CD4-positive, alpha-beta T cell (primary cell): ENCODE data around the gene CRTC1. TPM values are rescaled to one million over a fixed set of nuclear protein-coding genes. Genes with fewer than 3 reads are reported as not detected.

ENCODE experiments used
- ATAC-seq: fragments of 200-7000 bp; cut with Tn5 transposase; one replicate; pipeline ENCODE4 v1.10.0; 2022; ENCODE audit warnings: mild to moderate bottlenecking; ENCODE audit not compliant: poor library complexity
- CTCF ChIA-PET: fragments of 350-600 bp; sonication (Branson Sonifier 250); formaldehyde crosslinking; loops from one replicate; lab custom pipeline; 2021; ENCODE audit warnings: antibody characterized with exemption, inconsistent platforms; lab: Charles Lee
- POLR2A ChIA-PET: fragments of 350-600 bp; sonication (Branson Sonifier 250); formaldehyde crosslinking; loops from one replicate; lab custom pipeline; 2021; ENCODE audit warnings: antibody characterized with exemption, inconsistent platforms; lab: Charles Lee
- DNase-seq, 14 experiments: peaks; one replicate each; pipeline ENCODE4 v3.0.0-alpha.2; 2013 to 2020; ENCODE audit warnings: mixed read lengths in 2 of 14
- H3K27ac ChIP-seq, 2 donors: one replicate each; pipeline versions ENCODE4 v1.5.1 to v1.7.0; 2013; ENCODE audit warnings: low read length in 2 of 2, low read depth in 1 of 2, mild to moderate bottlenecking in 1 of 2
- H3K27me3 ChIP-seq, 2 experiments: 1 replicate in 1 of 2; 2 replicates in 1 of 2; pipeline versions ENCODE4 v1.6.1 to v1.7.0; 2013; ENCODE audit warnings: low read length in 2 of 2, control low read depth in 1 of 2, mild to moderate bottlenecking in 1 of 2, moderate library complexity in 1 of 2; ENCODE audit not compliant: insufficient read depth in 2 of 2, control insufficient read depth in 1 of 2
- H3K36me3 ChIP-seq: one replicate; pipeline ENCODE4 v1.6.1; 2013; ENCODE audit warnings: low read length, control low read depth; ENCODE audit not compliant: insufficient read depth
- H3K4me1 ChIP-seq: one replicate; pipeline ENCODE4 v1.6.1; 2013; ENCODE audit warnings: low read length, control low read depth; ENCODE audit not compliant: insufficient read depth
- H3K4me3 ChIP-seq: one replicate; pipeline ENCODE4 v1.5.1; 2013; ENCODE audit warnings: mild to moderate bottlenecking, low read length, moderate library complexity
- H3K9me3 ChIP-seq, 2 experiments: 1 replicate in 1 of 2; 2 replicates in 1 of 2; pipeline versions ENCODE4 v1.6.1 to v1.7.0; 2013; ENCODE audit warnings: low read length in 2 of 2, mild to moderate bottlenecking in 2 of 2, control low read depth in 1 of 2, moderate library complexity in 1 of 2; ENCODE audit not compliant: control insufficient read depth in 1 of 2, insufficient read depth in 1 of 2
- H3K27ac Mint-ChIP-seq: one replicate; pipeline ENCODE4 v1.8.0; 2020; ENCODE audit warnings: mixed read lengths
- H3K27me3 Mint-ChIP-seq: one replicate; pipeline ENCODE4 v1.8.0; 2021; ENCODE audit warnings: mixed read lengths
- H3K36me3 Mint-ChIP-seq: one replicate; pipeline ENCODE4 v1.8.0; 2021; ENCODE audit warnings: low read depth, mixed read lengths
- H3K4me1 Mint-ChIP-seq: one replicate; pipeline ENCODE4 v1.8.0; 2021; ENCODE audit warnings: low read depth, mixed read lengths
- H3K4me3 Mint-ChIP-seq: one replicate; pipeline ENCODE4 v1.8.0; 2020; ENCODE audit warnings: mild to moderate bottlenecking, mixed read lengths
- H3K9me3 Mint-ChIP-seq: one replicate; pipeline ENCODE4 v1.8.0; 2020; ENCODE audit warnings: mixed read lengths
- intact Hi-C, 2 experiments: fragments of 100-400 bp; cut with DNase I in 1 of 2; cut with micrococcal nuclease in 1 of 2; formaldehyde crosslinking; loops; one replicate each; pipeline versions ENCODE4 v1.15.1 to v1.9.0; 2023 to 2025; cut with DNase I, micrococcal nuclease
- total RNA-seq, 174 experiments: library from RNA in 2 of 174; stranded (reverse) in 2 of 174; gene quantifications; one replicate each; pipeline ENCODE4 v1.2.3 and lab custom pipeline; 2021 to 2026
- TF ChIP-seq, protein P1 (sequence below): fragments of 200-600 bp; IDR thresholded peaks from one replicate; pipeline ENCODE4 v1.8.0; 2022; ENCODE audit warnings: antibody characterized with exemption, mild to moderate bottlenecking

CRTC1 gene
- total RNA-seq, 2 experiments from 2014 or later: 11.8 to 12.2 TPM

DNA sequence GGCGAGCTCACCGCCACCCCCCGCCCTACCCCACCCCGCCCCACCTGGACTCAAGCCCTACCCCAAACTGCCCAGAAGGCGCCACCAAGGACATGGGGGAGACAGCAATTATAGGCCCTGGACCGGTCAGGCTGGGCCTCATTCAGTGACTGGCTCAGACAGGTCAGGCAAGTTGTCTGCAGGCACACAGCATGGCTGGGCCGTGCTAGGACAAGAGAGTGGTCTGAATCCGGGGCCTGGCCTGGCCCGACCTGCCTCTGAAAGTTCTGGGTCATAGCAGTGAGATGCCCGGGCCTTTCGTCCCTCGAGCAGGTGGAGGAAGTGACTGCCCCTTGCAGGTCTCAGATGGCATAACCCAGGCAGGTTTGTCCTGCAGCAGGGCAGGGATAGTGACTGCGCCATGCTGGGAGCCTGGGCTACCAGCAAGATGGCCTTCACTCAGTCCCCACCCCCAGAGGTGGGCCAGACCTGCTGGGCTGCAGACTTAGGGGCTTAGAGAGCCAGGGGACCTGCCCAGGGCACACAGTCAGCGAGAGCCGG is 86.6 kb downstream of the CRTC1 start:
- ATAC-seq (no peak), DNase-seq (no peak)
- H3K36me3 Mint-ChIP-seq: peaks cover 4% of the 10 kb centered on the region
- H3K27me3 Mint-ChIP-seq: no peaks in the 10 kb centered on the region
- Histone ChIP-seq H3K9me3 (peaks cover 0 to under 1% of the 10 kb centered on the region in 2 experiments), H3K27me3 (no peaks in the 10 kb centered on the region), H3K27ac (no peak overlapping the region), H3K36me3 (peaks cover 2% of the 10 kb centered on the region), H3K4me1 (no peaks in the 10 kb centered on the region), H3K4me3 (no peak overlapping the region)
- intact Hi-C loops: no loop called here
- no peak overlapping the region for H3K4me3 Mint-ChIP-seq
- no peaks in the 10 kb centered on the region for H3K9me3 Mint-ChIP-seq
- TF ChIP-seq, protein P1, sequence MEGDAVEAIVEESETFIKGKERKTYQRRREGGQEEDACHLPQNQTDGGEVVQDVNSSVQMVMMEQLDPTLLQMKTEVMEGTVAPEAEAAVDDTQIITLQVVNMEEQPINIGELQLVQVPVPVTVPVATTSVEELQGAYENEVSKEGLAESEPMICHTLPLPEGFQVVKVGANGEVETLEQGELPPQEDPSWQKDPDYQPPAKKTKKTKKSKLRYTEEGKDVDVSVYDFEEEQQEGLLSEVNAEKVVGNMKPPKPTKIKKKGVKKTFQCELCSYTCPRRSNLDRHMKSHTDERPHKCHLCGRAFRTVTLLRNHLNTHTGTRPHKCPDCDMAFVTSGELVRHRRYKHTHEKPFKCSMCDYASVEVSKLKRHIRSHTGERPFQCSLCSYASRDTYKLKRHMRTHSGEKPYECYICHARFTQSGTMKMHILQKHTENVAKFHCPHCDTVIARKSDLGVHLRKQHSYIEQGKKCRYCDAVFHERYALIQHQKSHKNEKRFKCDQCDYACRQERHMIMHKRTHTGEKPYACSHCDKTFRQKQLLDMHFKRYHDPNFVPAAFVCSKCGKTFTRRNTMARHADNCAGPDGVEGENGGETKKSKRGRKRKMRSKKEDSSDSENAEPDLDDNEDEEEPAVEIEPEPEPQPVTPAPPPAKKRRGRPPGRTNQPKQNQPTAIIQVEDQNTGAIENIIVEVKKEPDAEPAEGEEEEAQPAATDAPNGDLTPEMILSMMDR: no peak
- POLR2A ChIA-PET: no interaction called here
- CTCF ChIA-PET: no interaction called here
- no peaks in the 10 kb centered on the region for H3K4me1 Mint-ChIP-seq
- no peak overlapping the region for H3K27ac Mint-ChIP-seq

DNA sequence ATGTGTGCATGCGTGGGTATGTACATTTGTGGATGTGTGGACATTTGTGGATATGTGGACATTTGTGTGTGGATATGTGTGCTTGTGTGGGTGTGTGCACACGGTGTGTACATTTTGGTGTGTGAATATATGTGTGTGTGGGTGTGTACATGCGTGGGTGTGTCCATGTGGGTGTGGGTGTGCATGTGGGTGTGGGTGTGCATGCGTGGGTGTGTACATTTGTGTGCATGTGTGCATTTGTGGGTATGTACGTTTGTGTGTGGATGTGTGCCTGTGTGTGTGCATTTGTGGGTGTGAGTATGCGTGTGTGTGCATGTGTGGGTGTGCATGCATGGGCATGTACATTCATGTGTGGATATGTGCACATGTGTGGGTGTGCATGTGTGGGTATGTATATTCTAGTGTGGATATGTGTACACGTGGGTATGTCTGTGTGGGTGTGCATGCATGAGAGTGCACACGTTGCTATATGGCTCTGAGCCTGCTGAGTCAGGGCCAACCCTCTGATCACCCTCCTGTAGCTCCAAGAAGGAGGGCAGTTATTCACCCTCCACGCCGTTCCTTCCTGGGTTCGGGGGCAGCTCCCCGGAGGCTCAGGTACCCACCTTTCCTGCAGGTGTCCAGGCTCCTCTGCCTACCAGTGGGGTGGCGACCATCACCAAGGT is 87.3 kb downstream of the CRTC1 start:
- intact Hi-C loops: no loop called here

DNA sequence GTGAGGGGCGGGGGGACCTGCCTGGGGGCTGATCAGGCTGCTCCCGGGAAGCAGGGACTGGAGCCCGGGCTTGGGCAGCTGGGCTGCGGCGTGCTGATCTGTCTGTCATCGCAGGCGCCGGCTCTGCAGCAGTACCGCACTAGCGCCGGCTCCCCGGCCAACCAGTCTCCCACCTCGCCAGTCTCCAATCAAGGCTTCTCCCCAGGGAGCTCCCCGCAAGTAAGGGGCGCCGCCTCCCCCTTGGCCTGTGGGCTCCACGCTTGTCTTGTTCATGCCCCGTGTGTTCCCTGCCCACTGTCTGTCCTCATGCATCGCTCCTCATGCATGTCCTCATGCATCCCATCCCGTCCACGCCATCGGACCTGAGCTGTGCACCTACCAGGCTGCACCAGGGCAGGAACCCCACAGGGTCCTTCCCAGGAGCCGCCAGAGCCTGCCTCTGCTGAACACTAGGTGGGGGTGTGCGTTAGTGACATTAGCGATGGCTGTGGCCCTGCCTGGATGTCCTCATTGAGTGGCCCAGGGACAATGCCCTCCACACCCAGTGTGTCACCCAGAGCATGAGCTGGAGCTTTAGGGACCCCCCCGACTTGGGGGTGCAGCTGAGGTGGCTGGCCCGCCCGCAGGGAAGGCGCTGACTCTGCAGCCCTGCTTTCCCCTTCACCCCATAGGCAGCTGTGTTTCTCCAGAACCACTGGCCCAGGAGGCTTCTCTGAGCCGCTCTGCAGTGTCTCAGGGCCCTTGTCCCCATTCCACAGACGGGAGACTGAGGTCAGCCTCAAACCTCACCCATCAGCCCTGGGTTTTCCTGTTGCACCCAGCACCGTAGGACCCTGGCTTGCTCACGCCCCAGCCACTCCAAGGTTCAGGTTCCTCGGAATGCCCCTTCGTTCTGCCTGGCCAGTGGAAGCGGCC is 88.1 kb downstream of the CRTC1 start:
- Mint-ChIP-seq H3K9me3 (no peaks in the 10 kb centered on the region), H3K27ac (no peak overlapping the region), H3K36me3 (peaks cover 4% of the 10 kb centered on the region), H3K4me3 (no peak overlapping the region), H3K27me3 (no peaks in the 10 kb centered on the region), H3K4me1 (no peaks in the 10 kb centered on the region)
- H3K4me1 ChIP-seq: no peaks in the 10 kb centered on the region
- peaks cover 2% of the 10 kb centered on the region for H3K36me3 ChIP-seq
- CTCF ChIA-PET: interaction anchor here (0.6 kb wide), 1 partner anchor 224 kb away, joined by 3 read pairs; no protein-coding TSS in a partner anchor
- DNase-seq (no peak), ATAC-seq (no peak)
- POLR2A ChIA-PET: no interaction called here
- no peaks in the 10 kb centered on the region for H3K27me3 ChIP-seq
- intact Hi-C loops: no loop called here
- no peaks in the 10 kb centered on the region for H3K9me3 ChIP-seq
- no peak overlapping the region for H3K27ac ChIP-seq
- H3K4me3 ChIP-seq: no peak overlapping the region
- TF ChIP-seq, protein P1: no peak

More for the DNA sequence above, 87.3 kb downstream of the CRTC1 start:
- Histone ChIP-seq H3K9me3 (no peaks in the 10 kb centered on the region), H3K4me1 (no peaks in the 10 kb centered on the region), H3K4me3 (no peak overlapping the region), H3K36me3 (peaks cover 2% of the 10 kb centered on the region), H3K27ac (no peak overlapping the region), H3K27me3 (no peaks in the 10 kb centered on the region)
- ChIA-PET POLR2A (no interaction called here), CTCF (interaction anchor here (0.6 kb wide), 1 partner anchor 223 kb away, joined by 3 read pairs; no protein-coding TSS in a partner anchor)
- DNase-seq: no peak
- no peaks in the 10 kb centered on the region for H3K9me3 Mint-ChIP-seq
- no peaks in the 10 kb centered on the region for H3K4me1 Mint-ChIP-seq
- H3K4me3 Mint-ChIP-seq: no peak overlapping the region
- H3K27ac Mint-ChIP-seq: no peak overlapping the region
- H3K36me3 Mint-ChIP-seq: peaks cover 4% of the 10 kb centered on the region
- no peaks in the 10 kb centered on the region for H3K27me3 Mint-ChIP-seq
- ATAC-seq: no peak
- TF ChIP-seq, protein P1: no peak
